Prostate gland (tissue), 2 donors: ENCODE data around the gene RPS8. TPM values are rescaled to one million over a fixed set of nuclear protein-coding genes. Genes with fewer than 3 reads are reported as not detected.
"Not testable (repeated sequence)": the region's sequence is repeated elsewhere in the genome, so short reads cannot be mapped to it uniquely, and the experiment has no call there.

Source experiments
- DNase-seq: peaks from one replicate; pipeline ENCODE4 v3.0.0-alpha.2; 2019; ENCODE audit warnings: low spot score
- H3K27ac ChIP-seq, 2 donors: fragments of 200-600 bp; sonication (generic); 2 replicates each; pipeline ENCODE4 v1.5.1; 2017 to 2019
- H3K27me3 ChIP-seq: fragments of 200-600 bp; sonication (generic); replicated peaks from 2 replicates; pipeline ENCODE4 v1.5.1; 2019; ENCODE audit not compliant: insufficient read depth
- H3K36me3 ChIP-seq, 2 donors: fragments of 200-600 bp; sonication (generic); 1 replicate in 1 of 2; 2 replicates in 1 of 2; pipeline versions ENCODE4 v1.5.1 to v1.8.1; 2017 to 2019
- H3K4me1 ChIP-seq: fragments of 200-600 bp; sonication (generic); replicated peaks from 2 replicates; pipeline ENCODE4 v1.5.1; 2019
- H3K4me3 ChIP-seq, 2 donors: fragments of 200-600 bp; sonication (generic); 2 replicates each; pipeline ENCODE4 v1.5.1; 2017 to 2019
- H3K9me3 ChIP-seq: fragments of 200-600 bp; sonication (generic); 2 replicates; pipeline ENCODE4 v1.5.1; 2017
- CTCF ChIP-seq, 4 experiments: fragments of 200-600 bp in 2 of 4; fragments of 450-650 bp in 2 of 4; sonication (generic) in 2 of 4; IDR thresholded peaks; 1 replicate in 3 of 4; 2 replicates in 1 of 4; pipeline ENCODE4 v1.5.1; 2016 to 2019; ENCODE audit warnings: antibody characterized with exemption in 4 of 4, mild to moderate bottlenecking in 2 of 4, moderate library complexity in 2 of 4
- POLR2A ChIP-seq: fragments of 450-650 bp; IDR thresholded peaks from one replicate; pipeline ENCODE4 v1.6.1; 2016; ENCODE audit warnings: antibody characterized with exemption, mild to moderate bottlenecking
- POLR2AphosphoS5 ChIP-seq: sonication (generic); formaldehyde crosslinking; IDR thresholded peaks from one replicate; pipeline ENCODE4 v1.6.1; 2017; ENCODE audit warnings: antibody characterized with exemption
- WGBS: methylation state at CpG from one replicate; pipeline ENCODE4 v1.1.5; 2018; 5-methylcytosine and 5-hydroxymethylcytosine counted together
- intact Hi-C: fragments of 100-400 bp; cut with DNase I; formaldehyde crosslinking; loops from one replicate; pipeline ENCODE4 v1.14.2; 2022
- total RNA-seq, 2 donors: library from RNA; depleted of rRNA; stranded (reverse); fragments of >200 nt; gene quantifications; one replicate each; pipeline ENCODE4 v1.1.0, GENCODE V29; 2016

RPS8 gene
- total RNA-seq = 1,000 to 10,000 TPM; 1,669 to 3,439 TPM

DNA sequence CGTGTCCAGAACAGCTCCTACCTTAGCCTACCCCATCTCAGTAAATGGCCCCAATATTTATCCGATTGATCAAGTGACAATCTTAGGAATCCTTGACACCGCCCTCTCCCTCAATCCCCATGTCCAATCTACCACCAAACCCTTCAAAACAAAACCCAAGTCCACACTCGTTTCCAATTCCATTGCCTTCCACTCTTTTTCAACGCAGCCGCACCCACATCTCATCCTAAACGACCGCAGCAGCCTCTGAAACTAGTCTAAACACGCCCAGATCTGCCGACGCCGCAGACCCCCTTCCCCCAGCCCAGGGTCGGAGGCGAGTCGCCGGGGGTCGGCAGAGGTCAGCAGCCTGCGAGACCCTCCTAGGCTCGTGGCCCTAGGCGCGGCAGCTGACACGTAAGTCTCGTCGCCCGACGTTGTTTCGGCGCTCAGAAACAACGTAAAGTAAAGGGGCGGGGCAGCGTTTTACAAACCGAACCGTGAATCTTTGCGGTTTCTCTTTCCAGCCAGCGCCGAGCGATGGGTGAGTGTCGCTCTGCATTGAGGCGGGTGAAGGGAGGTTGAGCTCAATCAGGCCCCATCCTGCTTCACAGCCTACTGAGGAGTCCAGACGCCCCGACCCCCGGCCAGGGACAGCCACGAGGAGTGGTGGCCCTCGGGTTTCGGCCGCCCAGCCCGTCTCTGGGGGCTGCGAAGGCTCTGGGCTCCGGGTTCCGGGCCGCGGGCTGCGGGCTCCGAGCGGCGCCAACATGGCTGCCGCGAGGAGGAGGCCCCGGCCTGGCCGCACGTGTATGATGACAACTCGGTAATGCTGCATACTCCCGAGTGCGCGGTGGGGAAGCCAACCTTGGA lies at the start of gene RPS8:
TSS of gene RPS8 (plus strand) at position 463 of the 852 bp plus-strand sequence. CDS start at position 520, 57 bp downstream.
- peak; percentile 85 for TF ChIP-seq POLR2A
- peak in 3 of 4 experiments; percentile 9 to 35 (median 10) for TF ChIP-seq CTCF (IDR thresholded peaks at IDR 0.05)
- peak; percentile 99 for TF ChIP-seq POLR2AphosphoS5
- DNase-seq = peak; percentile 92
- H3K9me3 ChIP-seq = no peaks in the 10 kb centered on the region
- peak within 1 kb of the TSS; percentile 92 to 94 for H3K27ac ChIP-seq
- H3K4me1 ChIP-seq = peaks cover 5% of the 10 kb centered on the region
- no peaks in the 10 kb centered on the region for H3K27me3 ChIP-seq
- intact Hi-C loops = loop anchor here (5.0 to 10.0 kb wide), 2 partner anchors 237 to 529 kb away; partner anchors contain the start of genes HECTD3 and UROD
- under 1% methylated on average over 59 of the region's 65 CpGs for WGBS
- peak within 1 kb of the TSS; percentile 72 to 80 for H3K4me3 ChIP-seq
- peaks cover 4 to 5% of the 10 kb centered on the region in 2 donors for H3K36me3 ChIP-seq

- no peaks in the 10 kb centered on the region for H3K4me1 ChIP-seq
- H3K4me3 ChIP-seq = peak within 1 kb of the TSS; percentile 1 to 2
- H3K9me3 ChIP-seq = no peaks in the 10 kb centered on the region
- intact Hi-C loops = loop anchor here (5.0 to 10.0 kb wide), 2 partner anchors 56 to 574 kb away; partner anchors contain the start of gene BEST4
- peak; percentile 86 for DNase-seq
- peak within 1 kb of the TSS; percentile 72 to 74 for H3K27ac ChIP-seq
- TF ChIP-seq POLR2A = peak; percentile 65
- peak; percentile 73 to 83 (median 75) for TF ChIP-seq CTCF (IDR thresholded peaks at IDR 0.05)
- peak; percentile 86 for TF ChIP-seq POLR2AphosphoS5
- no peaks in the 10 kb centered on the region for H3K36me3 ChIP-seq
- H3K27me3 ChIP-seq = no peaks in the 10 kb centered on the region
- 4% methylated on average over 19 of the region's 19 CpGs for WGBS
Observed at GRCh38 chr1:44730741-44731512, 44.4 kb upstream of the RPS8 start, which contains the start of gene RNU5D-1. Gene RNU5D-1 (minus strand): TSS chr1:44731170.

DNA sequence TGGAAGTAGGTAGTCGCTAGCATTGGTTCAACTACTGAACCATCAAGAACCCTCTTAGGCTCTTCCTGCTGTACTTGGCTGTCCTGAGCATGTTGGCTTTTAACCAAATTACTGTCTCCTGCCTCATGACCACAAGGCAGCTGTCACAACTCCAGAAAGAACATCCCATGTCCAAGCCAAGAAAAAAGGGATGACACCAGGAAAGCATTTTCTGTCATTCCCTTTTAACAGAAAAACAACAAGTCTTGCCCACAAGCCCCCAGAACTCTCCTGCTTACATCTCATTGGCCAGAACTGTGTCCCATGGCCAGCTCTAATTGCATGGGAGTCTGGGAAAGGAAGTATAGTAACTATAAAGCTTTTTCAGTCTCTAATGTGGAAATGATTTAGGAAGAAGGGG lies 42.0 kb upstream of the RPS8 start:
- Histone ChIP-seq H3K4me1 (no peaks in the 10 kb centered on the region), H3K9me3 (no peaks in the 10 kb centered on the region), H3K36me3 (no peaks in the 10 kb centered on the region), H3K27ac (no peak overlapping the region), H3K4me3 (no peak overlapping the region), H3K27me3 (no peaks in the 10 kb centered on the region)
- 63% methylated on average over 1 of the region's 1 CpG for WGBS
- DNase-seq = no peak
- intact Hi-C loops = loop anchor here (5.0 to 10.0 kb wide), 2 partner anchors 54 to 571 kb away; partner anchors contain the start of gene BEST4
- TF ChIP-seq POLR2AphosphoS5 (peak; percentile 21), POLR2A (no peak)

GRCh38 chr1:44733784-44734183 lies 41.6 kb upstream of the RPS8 start:
- intact Hi-C loops = loop anchor here (5.0 to 10.0 kb wide), 2 partner anchors 54 to 571 kb away; partner anchors contain the start of gene BEST4
- WGBS = 95% methylated on average over 1 of the region's 1 CpG
- no peaks in the 10 kb centered on the region for H3K36me3 ChIP-seq
- no peak for DNase-seq
- TF ChIP-seq POLR2AphosphoS5 (no peak), POLR2A (no peak), CTCF (IDR thresholded peaks at IDR 0.05) (no peak)
- H3K4me1 ChIP-seq = no peaks in the 10 kb centered on the region
- H3K4me3 ChIP-seq = no peak overlapping the region
- H3K27me3 ChIP-seq = no peaks in the 10 kb centered on the region
- H3K9me3 ChIP-seq = no peaks in the 10 kb centered on the region
- H3K27ac ChIP-seq = no peak overlapping the region

- WGBS = 100% methylated on average over 1 of the region's 1 CpG
- H3K9me3 ChIP-seq = no peaks in the 10 kb centered on the region
- H3K27ac ChIP-seq = no peak overlapping the region
- H3K36me3 ChIP-seq = no peaks in the 10 kb centered on the region
- H3K27me3 ChIP-seq = no peaks in the 10 kb centered on the region
- H3K4me1 ChIP-seq = no peaks in the 10 kb centered on the region
- H3K4me3 ChIP-seq = no peak overlapping the region
- intact Hi-C loops = loop anchor here (10.0 kb wide), 1 partner anchor 569 kb away; no protein-coding TSS in a partner anchor
- DNase-seq = no peak
- TF ChIP-seq CTCF (IDR thresholded peaks at IDR 0.05) (no peak), POLR2AphosphoS5 (no peak), POLR2A (no peak)
Observed at GRCh38 chr1:44735992-44736391, 39.3 kb upstream of the RPS8 start.

DNA sequence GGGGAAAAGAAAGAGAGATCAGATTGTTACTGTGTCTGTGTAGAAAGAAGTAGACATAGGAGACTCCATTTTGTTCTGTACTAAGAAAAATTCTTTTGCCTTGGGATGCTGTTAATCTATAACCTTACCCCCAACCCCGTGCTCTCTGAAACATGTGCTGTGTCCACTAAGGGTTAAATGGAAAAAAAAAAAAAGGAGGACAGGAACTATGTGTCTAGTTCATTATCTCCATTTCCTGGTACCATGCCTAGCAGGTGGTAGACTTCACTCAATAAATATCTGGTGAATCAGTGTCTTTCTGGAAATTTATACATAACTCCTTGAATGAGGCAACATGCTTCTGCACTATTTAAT lies 36.4 kb upstream of the RPS8 start:
- not testable (repeated sequence) for H3K9me3 ChIP-seq, H3K27me3 ChIP-seq, H3K36me3 ChIP-seq, H3K4me1 ChIP-seq, DNase-seq
- intact Hi-C loops = loop anchor here (10.0 kb wide), 1 partner anchor 566 kb away; no protein-coding TSS in a partner anchor
- H3K4me3 ChIP-seq = peak overlapping the region; percentile 41 to 43
- H3K27ac ChIP-seq = peak overlapping the region; percentile 74 to 86
- WGBS = 86% methylated on average over 1 of the region's 1 CpG
